ENCODE measurements around the gene TGFBR2.

DNA sequence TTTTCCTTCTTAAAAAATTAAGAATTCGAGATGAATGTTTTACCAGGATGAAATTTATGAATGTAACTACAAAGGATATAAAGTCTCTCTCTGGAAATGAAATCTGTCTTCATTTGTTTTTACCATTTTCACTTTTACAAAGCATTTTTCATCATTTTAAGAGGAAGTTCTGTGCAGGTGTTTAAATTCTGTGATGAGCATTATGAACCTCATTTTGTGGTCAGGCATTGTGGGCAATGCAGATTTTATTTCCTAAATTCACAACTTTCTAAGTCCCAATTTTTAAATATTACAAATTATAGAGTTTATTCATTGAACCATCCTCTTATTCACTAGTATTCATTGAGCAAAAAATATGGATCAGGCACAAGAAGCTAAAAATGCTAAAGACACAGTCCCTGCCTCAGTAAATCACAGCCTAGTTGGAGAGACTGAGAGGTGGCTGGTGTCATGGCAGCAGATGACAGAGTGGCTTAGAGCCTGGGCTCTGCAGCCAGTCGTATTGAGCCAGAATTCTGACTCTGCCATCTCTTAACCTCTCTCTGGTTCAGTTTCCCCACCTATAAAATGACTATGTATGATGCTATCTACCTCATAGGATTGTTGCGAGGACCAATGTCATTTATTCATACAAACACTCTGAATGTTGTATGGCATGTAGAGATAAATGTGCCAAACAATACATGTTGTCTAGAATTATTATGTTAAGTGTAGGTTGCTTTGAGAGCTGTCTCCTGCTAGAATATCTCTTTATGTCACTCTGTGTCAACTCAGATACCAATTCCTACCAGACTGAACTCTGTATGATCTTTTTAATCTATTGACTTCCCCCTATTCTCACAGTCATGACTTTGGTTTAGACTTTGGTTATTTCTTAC lies 7.5 kb upstream of the TGFBR2 start:
- TF ChIP-seq FOXJ3 (CRISPR knock-in tag; IDR thresholded peaks at IDR 0.05) (no peak), EZH2phosphoT487 (IDR thresholded peaks at IDR 0.05; ENCODE audit: borderline replicate concordance, low read depth) (no peak), SIN3A (IDR thresholded peaks at IDR 0.05; ENCODE audit: borderline replicate concordance, low read depth, low read length) (no peak)
- TF ChIP-seq, protein P1, sequence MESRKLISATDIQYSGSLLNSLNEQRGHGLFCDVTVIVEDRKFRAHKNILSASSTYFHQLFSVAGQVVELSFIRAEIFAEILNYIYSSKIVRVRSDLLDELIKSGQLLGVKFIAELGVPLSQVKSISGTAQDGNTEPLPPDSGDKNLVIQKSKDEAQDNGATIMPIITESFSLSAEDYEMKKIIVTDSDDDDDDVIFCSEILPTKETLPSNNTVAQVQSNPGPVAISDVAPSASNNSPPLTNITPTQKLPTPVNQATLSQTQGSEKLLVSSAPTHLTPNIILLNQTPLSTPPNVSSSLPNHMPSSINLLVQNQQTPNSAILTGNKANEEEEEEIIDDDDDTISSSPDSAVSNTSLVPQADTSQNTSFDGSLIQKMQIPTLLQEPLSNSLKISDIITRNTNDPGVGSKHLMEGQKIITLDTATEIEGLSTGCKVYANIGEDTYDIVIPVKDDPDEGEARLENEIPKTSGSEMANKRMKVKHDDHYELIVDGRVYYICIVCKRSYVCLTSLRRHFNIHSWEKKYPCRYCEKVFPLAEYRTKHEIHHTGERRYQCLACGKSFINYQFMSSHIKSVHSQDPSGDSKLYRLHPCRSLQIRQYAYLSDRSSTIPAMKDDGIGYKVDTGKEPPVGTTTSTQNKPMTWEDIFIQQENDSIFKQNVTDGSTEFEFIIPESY (IDR thresholded peaks at IDR 0.05; ENCODE audit: borderline replicate concordance, low read depth) = no peak
